Lower leg skin (tissue), 3 donors: ENCODE results near the gene PRKX.
"Not testable (repeated sequence)": the region's sequence is repeated elsewhere in the genome, so short reads cannot be mapped to it uniquely, and the experiment has no call there.

Source experiments
- CTCF ChIP-seq, 3 donors: fragments of 450-650 bp; IDR thresholded peaks; one replicate each; pipeline ENCODE4 v1.5.1; 2016; ENCODE audit warnings: antibody characterized with exemption in 3 of 3, mild to moderate bottlenecking in 3 of 3, moderate library complexity in 2 of 3
- POLR2A ChIP-seq, 2 donors: fragments of 450-650 bp; IDR thresholded peaks; one replicate each; pipeline ENCODE4 v1.6.1; 2016 to 2017; ENCODE audit warnings: antibody characterized with exemption in 2 of 2, mild to moderate bottlenecking in 1 of 2, moderate library complexity in 1 of 2

GRCh38 chrX:3683236-3683635, 30.2 kb downstream of the PRKX start:
- TF ChIP-seq POLR2A, CTCF (IDR thresholded peaks at IDR 0.05): not testable (repeated sequence)
